Transverse colon (tissue), 3 donors: ENCODE results near the gene FLOT2.

Source experiments
- EP300 ChIP-seq: sonication (generic); formaldehyde crosslinking; IDR thresholded peaks from one replicate; pipeline ENCODE4 v1.6.1; 2017; ENCODE audit warnings: antibody characterized with exemption, low read depth
- POLR2AphosphoS5 ChIP-seq, 3 donors: sonication (generic); formaldehyde crosslinking; IDR thresholded peaks; one replicate each; pipeline ENCODE4 v1.6.1; 2016; ENCODE audit warnings: antibody characterized with exemption in 3 of 3

- TF ChIP-seq EP300 (no peak), POLR2AphosphoS5 (IDR thresholded peaks at IDR 0.05) (no peak)
Measured at GRCh38 chr17:28882154-28882895, 15.2 kb downstream of the FLOT2 start.
